BLaER1 (cell line): ENCODE results near the gene COL26A1.

Experiments
- H3K27ac ChIP-seq: shearing (Covaris generic); formaldehyde crosslinking; 2 replicates; pipeline ENCODE4 v1.8.1; 2022
- H3K27me3 ChIP-seq: shearing (Covaris generic); formaldehyde crosslinking; 2 replicates; pipeline ENCODE4 v1.8.1; 2022
- H3K36me3 ChIP-seq: shearing (Covaris generic); formaldehyde crosslinking; 2 replicates; pipeline ENCODE4 v1.8.1; 2022
- H3K4me1 ChIP-seq: shearing (Covaris generic); formaldehyde crosslinking; 2 replicates; pipeline ENCODE4 v1.8.1; 2022
- H3K4me2 ChIP-seq: shearing (Covaris generic); formaldehyde crosslinking; 2 replicates; pipeline ENCODE4 v1.8.1; 2022
- H3K4me3 ChIP-seq: shearing (Covaris generic); formaldehyde crosslinking; 2 replicates; pipeline ENCODE4 v1.8.1; 2022
- H3K9ac ChIP-seq: shearing (Covaris generic); formaldehyde crosslinking; 2 replicates; pipeline ENCODE4 v1.8.1; 2022
- H3K9me3 ChIP-seq: shearing (Covaris generic); formaldehyde crosslinking; 2 replicates; pipeline ENCODE4 v1.8.1; 2022
- H4K20me1 ChIP-seq: shearing (Covaris generic); formaldehyde crosslinking; 2 replicates; pipeline ENCODE4 v1.8.1; 2022
- Cebpa-rat ChIP-seq: shearing (Covaris generic); IDR thresholded peaks from 2 replicates; pipeline ENCODE4 v1.8.1; 2022

The COL26A1 gene

GRCh38 chr7:101507327-101507726, 144.7 kb downstream of the COL26A1 start:
- Histone ChIP-seq H3K9me3 (no peaks in the 10 kb centered on the region), H3K4me1 (peaks cover 71% of the 10 kb centered on the region), H4K20me1 (no peaks in the 10 kb centered on the region), H3K36me3 (no peaks in the 10 kb centered on the region), H3K4me2 (peak overlapping the region; percentile 70), H3K27ac (no peak overlapping the region), H3K4me3 (0 out of 2 replicates have a peak overlapping the region, but pooled peaks have one; percentile 1), H3K27me3 (0 out of 2 replicates have a peak, but pooled peaks cover 3% of the 10 kb centered on the region), H3K9ac (no peak overlapping the region)
- no peak for TF ChIP-seq Cebpa-rat

GRCh38 chr7:101507791-101508252, 145.1 kb downstream of the COL26A1 start:
- peak overlapping the region; percentile 70 for H3K4me2 ChIP-seq
- no peak for TF ChIP-seq Cebpa-rat

DNA sequence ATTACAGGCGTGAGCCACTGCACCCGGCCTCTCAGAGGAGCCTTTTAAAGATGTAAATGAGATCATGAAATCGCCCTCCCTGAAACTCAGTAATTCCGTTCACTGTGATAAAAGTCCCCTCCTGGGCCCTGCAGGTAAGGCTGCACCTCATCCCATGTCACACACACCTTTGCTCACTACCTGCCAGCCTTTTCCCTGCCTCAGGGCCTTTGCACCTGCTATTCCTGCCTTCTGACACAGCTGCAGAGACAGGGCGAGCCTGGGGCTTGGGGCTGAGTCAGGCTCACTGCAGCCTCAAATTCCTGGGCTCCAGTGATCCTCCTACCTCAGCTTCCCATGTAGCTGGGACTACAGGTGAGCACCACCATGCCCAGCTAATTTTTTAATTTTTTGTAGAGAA, 147.6 kb downstream of the COL26A1 start:
- H3K4me3 ChIP-seq, result no peak overlapping the region
- no peaks in the 10 kb centered on the region for H3K36me3 ChIP-seq
- H3K4me1 ChIP-seq, result peaks cover 50% of the 10 kb centered on the region
- H3K9me3 ChIP-seq, result no peaks in the 10 kb centered on the region
- no peaks in the 10 kb centered on the region for H4K20me1 ChIP-seq
- H3K27me3 ChIP-seq, result no peaks in the 10 kb centered on the region
- H3K4me2 ChIP-seq, result no peak overlapping the region
- H3K27ac ChIP-seq, result no peak overlapping the region
- TF ChIP-seq Cebpa-rat, result no peak
- H3K9ac ChIP-seq, result no peak overlapping the region

More at GRCh38 chr7:101507791-101508252, 145.1 kb downstream of the COL26A1 start:
- Histone ChIP-seq H3K9me3 (no peaks in the 10 kb centered on the region), H4K20me1 (no peaks in the 10 kb centered on the region), H3K27me3 (0 out of 2 replicates have a peak, but pooled peaks cover 3% of the 10 kb centered on the region), H3K9ac (no peak overlapping the region), H3K36me3 (no peaks in the 10 kb centered on the region), H3K4me1 (peaks cover 66% of the 10 kb centered on the region), H3K27ac (no peak overlapping the region), H3K4me3 (0 out of 2 replicates have a peak overlapping the region, but pooled peaks have one; percentile 1)

DNA sequence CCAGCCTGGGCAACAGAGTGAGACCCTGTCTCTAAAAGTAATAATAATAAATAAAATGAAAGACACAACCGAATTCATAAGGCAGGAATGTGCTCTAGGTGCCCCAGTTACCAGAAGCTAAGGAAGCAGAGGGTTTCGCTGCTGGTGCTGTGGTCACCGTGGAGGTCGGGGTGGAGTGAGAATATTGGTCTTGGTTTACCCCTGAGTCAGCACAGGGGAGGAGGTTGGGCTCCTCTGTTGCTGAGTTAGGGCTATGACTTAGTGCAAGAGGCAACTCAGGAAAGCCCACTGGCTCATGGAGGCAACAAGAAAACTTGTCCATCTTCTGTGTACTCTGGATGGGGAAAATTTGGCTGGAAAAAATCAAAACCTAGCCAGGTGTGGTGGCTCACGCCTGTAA, 149.3 kb downstream of the COL26A1 start:
- no peak overlapping the region for H3K27ac ChIP-seq
- no peaks in the 10 kb centered on the region for H3K9me3 ChIP-seq
- no peaks in the 10 kb centered on the region for H3K27me3 ChIP-seq
- TF ChIP-seq Cebpa-rat, result no peak
- no peaks in the 10 kb centered on the region for H4K20me1 ChIP-seq
- H3K9ac ChIP-seq, result no peak overlapping the region
- H3K4me3 ChIP-seq, result no peak overlapping the region
- H3K36me3 ChIP-seq, result no peaks in the 10 kb centered on the region
- H3K4me1 ChIP-seq, result peaks cover 48% of the 10 kb centered on the region
- H3K4me2 ChIP-seq, result no peak overlapping the region

DNA sequence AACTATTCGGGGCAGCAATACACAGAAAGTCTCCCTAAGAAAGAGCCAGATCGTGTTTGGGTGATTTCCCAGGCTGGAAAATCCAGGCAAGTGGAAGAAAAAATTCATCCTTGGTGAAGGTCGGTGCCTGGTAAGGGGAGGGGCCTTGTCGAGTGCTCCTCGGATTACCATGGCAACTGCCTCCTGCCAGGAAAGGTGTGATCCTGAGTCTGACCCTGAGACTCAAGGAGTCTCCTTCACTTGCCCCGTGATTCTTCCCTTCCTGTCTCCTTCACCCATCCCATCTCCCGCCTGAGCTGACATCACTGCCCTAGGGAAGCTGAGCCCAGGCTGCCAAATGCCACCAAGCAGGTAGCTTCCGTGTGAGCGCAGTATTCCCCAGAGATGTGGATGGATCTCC, 154.2 kb downstream of the COL26A1 start:
- no peak overlapping the region for H3K4me3 ChIP-seq
- H3K27me3 ChIP-seq, result no peaks in the 10 kb centered on the region
- no peaks in the 10 kb centered on the region for H4K20me1 ChIP-seq
- TF ChIP-seq Cebpa-rat, result no peak
- peak overlapping the region; percentile 56 for H3K4me2 ChIP-seq
- H3K27ac ChIP-seq, result no peak overlapping the region
- H3K9me3 ChIP-seq, result peaks cover 13% of the 10 kb centered on the region
- H3K9ac ChIP-seq, result no peak overlapping the region
- no peaks in the 10 kb centered on the region for H3K36me3 ChIP-seq
- H3K4me1 ChIP-seq, result peaks cover 61% of the 10 kb centered on the region

GRCh38 chr7:101517304-101517703, 154.6 kb downstream of the COL26A1 start:
- H3K4me2 ChIP-seq, result peak overlapping the region; percentile 56
- no peak for TF ChIP-seq Cebpa-rat
- H3K36me3 ChIP-seq, result no peaks in the 10 kb centered on the region
- H3K27ac ChIP-seq, result no peak overlapping the region
- no peaks in the 10 kb centered on the region for H4K20me1 ChIP-seq
- H3K9ac ChIP-seq, result no peak overlapping the region
- H3K27me3 ChIP-seq, result no peaks in the 10 kb centered on the region
- H3K4me3 ChIP-seq, result no peak overlapping the region
- peaks cover 13% of the 10 kb centered on the region for H3K9me3 ChIP-seq
- H3K4me1 ChIP-seq, result peaks cover 61% of the 10 kb centered on the region

DNA sequence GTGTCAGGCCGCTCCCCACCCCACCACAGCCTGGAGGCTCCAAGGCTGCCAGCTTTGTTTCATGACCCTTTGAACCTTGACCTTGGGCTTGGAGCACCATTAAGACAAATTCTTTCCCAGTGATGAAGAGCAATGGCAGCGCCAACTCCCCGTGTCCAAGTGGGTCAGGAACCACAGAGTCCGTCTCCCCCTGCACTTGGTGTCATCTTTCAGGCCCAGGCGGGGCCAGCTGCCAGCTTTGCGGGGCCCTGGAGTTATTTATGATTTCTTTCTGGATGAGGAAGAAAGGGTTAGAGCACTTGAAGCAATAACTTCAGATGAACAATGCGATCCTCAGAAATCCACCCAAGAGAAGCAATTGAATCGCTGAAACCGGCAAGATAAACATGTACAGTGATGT, 155.7 kb downstream of the COL26A1 start:
- TF ChIP-seq Cebpa-rat, result no peak
- no peaks in the 10 kb centered on the region for H3K36me3 ChIP-seq
- no peak overlapping the region for H3K9ac ChIP-seq
- no peak overlapping the region for H3K27ac ChIP-seq
- peaks cover 13% of the 10 kb centered on the region for H3K9me3 ChIP-seq
- no peak overlapping the region for H3K4me3 ChIP-seq
- peaks cover 61% of the 10 kb centered on the region for H3K4me1 ChIP-seq
- H3K4me2 ChIP-seq, result peak overlapping the region; percentile 84
- H3K27me3 ChIP-seq, result no peaks in the 10 kb centered on the region
- no peaks in the 10 kb centered on the region for H4K20me1 ChIP-seq

DNA sequence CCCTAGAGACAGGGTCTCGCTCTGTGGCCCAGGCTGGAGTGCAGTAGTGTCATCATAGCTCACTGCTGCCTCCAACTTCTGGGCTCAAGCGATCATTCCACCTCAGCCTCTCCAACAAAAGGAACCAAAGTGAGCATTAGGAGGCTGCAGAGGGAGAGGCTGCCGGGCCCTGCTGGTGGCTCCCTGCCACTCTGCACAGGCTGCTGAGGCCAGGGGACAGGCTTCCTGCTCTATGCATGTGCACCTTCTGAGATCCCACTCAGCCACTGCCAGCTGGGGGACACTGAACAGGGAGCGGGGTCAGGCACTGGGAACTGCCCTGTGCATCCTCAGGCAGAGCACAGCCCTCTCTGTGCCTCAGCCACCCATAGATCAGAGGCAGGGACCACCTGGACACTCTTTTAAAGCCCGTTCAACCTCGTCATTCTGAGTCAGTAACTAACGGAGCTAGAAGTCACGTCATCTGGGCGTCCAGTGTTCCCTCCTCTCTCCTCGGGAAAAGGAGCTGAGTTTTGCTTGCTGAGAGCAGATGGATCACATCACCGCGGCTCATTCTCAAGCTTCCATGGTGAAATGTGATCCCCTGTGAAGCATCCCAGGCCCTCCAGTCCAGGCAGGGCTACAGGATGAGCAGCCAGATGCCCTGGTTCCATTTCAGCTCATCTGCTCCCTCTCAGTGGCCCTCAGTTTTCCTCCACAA, 156.8 kb downstream of the COL26A1 start:
- peak overlapping the region; percentile 84 for H3K4me2 ChIP-seq
- H3K27ac ChIP-seq, result no peak overlapping the region
- no peak overlapping the region for H3K4me3 ChIP-seq
- peaks cover 58% of the 10 kb centered on the region for H3K4me1 ChIP-seq
- H4K20me1 ChIP-seq, result no peaks in the 10 kb centered on the region
- H3K9me3 ChIP-seq, result peaks cover 18% of the 10 kb centered on the region
- H3K36me3 ChIP-seq, result no peaks in the 10 kb centered on the region
- no peaks in the 10 kb centered on the region for H3K27me3 ChIP-seq
- H3K9ac ChIP-seq, result no peak overlapping the region
- no peak for TF ChIP-seq Cebpa-rat

DNA sequence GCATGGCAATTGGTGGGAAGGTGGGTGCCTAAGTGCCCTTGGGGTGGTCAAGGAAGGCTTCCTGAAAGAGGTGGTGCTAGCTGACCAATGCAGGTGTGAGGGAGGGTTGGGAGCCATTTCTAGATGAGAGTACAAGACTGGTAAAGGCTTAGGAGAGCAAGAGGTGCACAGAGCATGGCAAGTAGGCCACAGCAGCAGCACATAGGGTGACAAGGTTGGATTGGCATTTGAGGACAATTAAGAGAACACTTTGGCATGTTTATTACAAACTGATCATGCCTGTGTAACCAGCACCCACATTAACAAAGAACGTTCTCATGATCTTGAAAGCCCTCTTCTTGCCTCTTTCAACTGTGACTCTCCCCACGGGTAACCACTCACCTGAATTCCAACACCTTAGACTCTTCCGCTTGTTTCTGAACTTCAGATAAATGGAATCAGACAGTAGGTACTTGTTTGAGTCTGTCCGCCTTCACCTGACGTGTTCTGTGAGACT, 158.8 kb downstream of the COL26A1 start:
- peaks cover 27% of the 10 kb centered on the region for H3K9me3 ChIP-seq
- no peak overlapping the region for H3K4me3 ChIP-seq
- no peak overlapping the region for H3K9ac ChIP-seq
- H3K27ac ChIP-seq, result no peak overlapping the region
- H4K20me1 ChIP-seq, result no peaks in the 10 kb centered on the region
- no peak overlapping the region for H3K4me2 ChIP-seq
- H3K27me3 ChIP-seq, result no peaks in the 10 kb centered on the region
- H3K4me1 ChIP-seq, result peaks cover 47% of the 10 kb centered on the region
- TF ChIP-seq Cebpa-rat, result no peak
- no peaks in the 10 kb centered on the region for H3K36me3 ChIP-seq

GRCh38 chr7:101522021-101522420, 159.3 kb downstream of the COL26A1 start:
- no peak for TF ChIP-seq Cebpa-rat
- H3K27me3 ChIP-seq, result no peaks in the 10 kb centered on the region

More at GRCh38 chr7:101522021-101522420, 159.3 kb downstream of the COL26A1 start:
- Histone ChIP-seq H3K9me3 (peaks cover 27% of the 10 kb centered on the region), H3K36me3 (no peaks in the 10 kb centered on the region), H3K4me3 (no peak overlapping the region), H3K9ac (no peak overlapping the region), H3K4me1 (peaks cover 43% of the 10 kb centered on the region), H3K4me2 (no peak overlapping the region), H3K27ac (no peak overlapping the region), H4K20me1 (no peaks in the 10 kb centered on the region)
